Chondrocyte (in vitro differentiated cells): ENCODE measurements around the gene ALDH1B1. TPM values are rescaled to one million over a fixed set of nuclear protein-coding genes. Genes with fewer than 3 reads are reported as not detected.

Experiments used
- DNase-seq: peaks from one replicate; pipeline ENCODE4 v3.0.0; 2021; ENCODE audit warnings: mixed read lengths, low spot score
- H3K27ac Mint-ChIP-seq: one replicate; pipeline ENCODE4 v1.8.0; 2021; ENCODE audit warnings: mild to moderate bottlenecking, moderate library complexity, mixed read lengths; ENCODE audit not compliant: unreplicated experiment
- H3K27me3 Mint-ChIP-seq: 2 replicates; pipeline ENCODE4 v1.8.0; 2021; ENCODE audit warnings: low read depth, mixed read lengths
- H3K36me3 Mint-ChIP-seq: 2 replicates; pipeline ENCODE4 v1.8.0; 2021; ENCODE audit warnings: low read depth, mixed read lengths
- H3K4me1 Mint-ChIP-seq: 2 replicates; pipeline ENCODE4 v1.8.0; 2021; ENCODE audit warnings: low read depth, mild to moderate bottlenecking, mixed read lengths
- H3K4me3 Mint-ChIP-seq: one replicate; pipeline ENCODE4 v1.8.0; 2021; ENCODE audit warnings: mild to moderate bottlenecking, moderate library complexity, mixed read lengths; ENCODE audit not compliant: unreplicated experiment
- H3K9me3 Mint-ChIP-seq: 2 replicates; pipeline ENCODE4 v1.8.0; 2021; ENCODE audit warnings: low read depth, mixed read lengths
- total RNA-seq: library from RNA; stranded (reverse); gene quantifications from 3 replicates; pipeline ENCODE4 v1.2.1, GENCODE V29; 2021
- TF ChIP-seq, protein P1 (sequence below): fragments of 200-600 bp; sonication (generic); IDR thresholded peaks from 2 replicates; pipeline ENCODE4 v1.5.0; 2021; ENCODE audit warnings: antibody characterized with exemption, mild to moderate bottlenecking, moderate library complexity

ALDH1B1 gene
- total RNA-seq, 1 donor from 2014 or later, result 74.2 TPM

GRCh38 chr9:38388283-38389223, 3.9 kb upstream of the ALDH1B1 start:
- H3K27me3 Mint-ChIP-seq, result no peaks in the 10 kb centered on the region
- H3K4me1 Mint-ChIP-seq, result peaks cover 68% of the 10 kb centered on the region
- TF ChIP-seq, protein P1, sequence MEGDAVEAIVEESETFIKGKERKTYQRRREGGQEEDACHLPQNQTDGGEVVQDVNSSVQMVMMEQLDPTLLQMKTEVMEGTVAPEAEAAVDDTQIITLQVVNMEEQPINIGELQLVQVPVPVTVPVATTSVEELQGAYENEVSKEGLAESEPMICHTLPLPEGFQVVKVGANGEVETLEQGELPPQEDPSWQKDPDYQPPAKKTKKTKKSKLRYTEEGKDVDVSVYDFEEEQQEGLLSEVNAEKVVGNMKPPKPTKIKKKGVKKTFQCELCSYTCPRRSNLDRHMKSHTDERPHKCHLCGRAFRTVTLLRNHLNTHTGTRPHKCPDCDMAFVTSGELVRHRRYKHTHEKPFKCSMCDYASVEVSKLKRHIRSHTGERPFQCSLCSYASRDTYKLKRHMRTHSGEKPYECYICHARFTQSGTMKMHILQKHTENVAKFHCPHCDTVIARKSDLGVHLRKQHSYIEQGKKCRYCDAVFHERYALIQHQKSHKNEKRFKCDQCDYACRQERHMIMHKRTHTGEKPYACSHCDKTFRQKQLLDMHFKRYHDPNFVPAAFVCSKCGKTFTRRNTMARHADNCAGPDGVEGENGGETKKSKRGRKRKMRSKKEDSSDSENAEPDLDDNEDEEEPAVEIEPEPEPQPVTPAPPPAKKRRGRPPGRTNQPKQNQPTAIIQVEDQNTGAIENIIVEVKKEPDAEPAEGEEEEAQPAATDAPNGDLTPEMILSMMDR, result no peak
- no peak overlapping the region for H3K4me3 Mint-ChIP-seq
- H3K27ac Mint-ChIP-seq, result peak overlapping the region; percentile 80
- H3K36me3 Mint-ChIP-seq, result peaks cover 7% of the 10 kb centered on the region
- peaks cover 11% of the 10 kb centered on the region for H3K9me3 Mint-ChIP-seq
- DNase-seq, result no peak

- Mint-ChIP-seq H3K4me1 (peaks cover 68% of the 10 kb centered on the region), H3K36me3 (peaks cover 5% of the 10 kb centered on the region), H3K27me3 (no peaks in the 10 kb centered on the region), H3K4me3 (no peak overlapping the region), H3K27ac (peak overlapping the region; percentile 80), H3K9me3 (peaks cover 8% of the 10 kb centered on the region)
- no peak for DNase-seq
- TF ChIP-seq, protein P1, result no peak
These were observed 3.2 kb upstream of the ALDH1B1 start for GRCh38 chr9:38389313-38389712.

DNA sequence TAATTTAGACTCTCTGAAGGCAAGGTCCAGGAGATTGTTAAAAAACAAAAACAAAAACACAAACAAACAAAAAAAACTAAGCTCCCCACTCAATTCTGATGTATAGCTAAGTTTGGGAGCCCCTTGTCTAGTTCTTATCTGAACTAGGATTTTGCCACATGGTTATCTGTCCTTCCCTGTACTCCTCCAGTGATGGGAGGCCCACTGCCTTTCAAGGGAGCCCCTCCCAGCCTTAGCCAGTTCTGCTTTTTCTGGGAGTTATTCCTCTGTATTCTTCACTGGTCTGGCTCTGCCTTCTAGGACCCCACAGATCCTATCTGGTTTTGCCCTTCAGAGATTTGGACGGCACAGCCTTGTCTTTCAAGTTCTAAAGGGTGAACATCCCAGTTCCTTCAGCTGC, 2.1 kb upstream of the ALDH1B1 start:
- Mint-ChIP-seq H3K36me3 (peaks cover 4% of the 10 kb centered on the region), H3K4me1 (peaks cover 68% of the 10 kb centered on the region), H3K27ac (peak overlapping the region; percentile 80), H3K27me3 (no peaks in the 10 kb centered on the region), H3K4me3 (no peak overlapping the region), H3K9me3 (no peaks in the 10 kb centered on the region)
- TF ChIP-seq, protein P1, result no peak
- no peak for DNase-seq

- Mint-ChIP-seq H3K36me3 (peaks cover 7% of the 10 kb centered on the region), H3K27me3 (no peaks in the 10 kb centered on the region), H3K4me3 (no peak overlapping the region), H3K4me1 (peaks cover 64% of the 10 kb centered on the region), H3K9me3 (no peaks in the 10 kb centered on the region), H3K27ac (no peak overlapping the region)
- peak; percentile 44 for DNase-seq
- TF ChIP-seq, protein P1, result no peak
These were observed 1.7 kb upstream of the ALDH1B1 start for GRCh38 chr9:38390851-38391250.

- peak; percentile 62 for DNase-seq
- Mint-ChIP-seq H3K4me3 (peak overlapping the region; percentile 93), H3K36me3 (peaks cover 11% of the 10 kb centered on the region), H3K27ac (peak overlapping the region; percentile 73), H3K4me1 (peaks cover 65% of the 10 kb centered on the region), H3K9me3 (no peaks in the 10 kb centered on the region), H3K27me3 (no peaks in the 10 kb centered on the region)
- TF ChIP-seq, protein P1, result no peak
These were observed 1.0 kb upstream of the ALDH1B1 start for GRCh38 chr9:38391278-38392118.
